HepG2 (cell line): ENCODE measurements around the gene SPSB2. TPM values are rescaled to one million over a fixed set of nuclear protein-coding genes. Genes with fewer than 3 reads are reported as not detected.

Source experiments
- AGO1 ChIP-seq: fragments of 200-400 bp; formaldehyde crosslinking; IDR thresholded peaks from 2 replicates; pipeline ENCODE4 v1.6.1; 2017; ENCODE audit warnings: mild to moderate bottlenecking, low read depth, low read length, moderate library complexity; ENCODE audit not compliant: poor library complexity, severe bottlenecking
- ATAD3A ChIP-seq: sonication (generic); formaldehyde crosslinking; IDR thresholded peaks from 2 replicates; pipeline ENCODE4 v1.4.0; 2020; ENCODE audit warnings: missing genetic modification reagents
- CHD4 ChIP-seq: fragments of 200-600 bp; sonication (generic); IDR thresholded peaks from 2 replicates; pipeline ENCODE4 v1.7.0; 2017; ENCODE audit warnings: mild to moderate bottlenecking, low read length, borderline replicate concordance
- DMAP1 ChIP-seq: IDR thresholded peaks from 2 replicates; pipeline ENCODE4 v1.6.1; 2016
- GABPB1 ChIP-seq: IDR thresholded peaks from 2 replicates; pipeline ENCODE4 v1.6.1; 2016; ENCODE audit warnings: mild to moderate bottlenecking, missing genetic modification reagents, moderate library complexity, missing compliant biosample characterization
- KDM2A ChIP-seq: sonication (generic); formaldehyde crosslinking; IDR thresholded peaks from 2 replicates; pipeline ENCODE4 v1.4.0; 2020; ENCODE audit warnings: low read depth, missing genetic modification reagents, borderline replicate concordance
- MNT ChIP-seq: fragments of 450-650 bp; IDR thresholded peaks from 2 replicates; pipeline ENCODE4 v1.6.1; 2016
- NFIB ChIP-seq: sonication (generic); formaldehyde crosslinking; IDR thresholded peaks from 2 replicates; pipeline ENCODE4 v1.9.0; 2021; ENCODE audit warnings: missing genetic modification reagents, mild to moderate bottlenecking, borderline replicate concordance
- NRL ChIP-seq: sonication (generic); formaldehyde crosslinking; IDR thresholded peaks from 2 replicates; pipeline ENCODE4 v1.5.0; 2020; ENCODE audit warnings: missing genetic modification reagents, mild to moderate bottlenecking, moderate library complexity, borderline replicate concordance
- RBFOX2 ChIP-seq: fragments of 200-400 bp; formaldehyde crosslinking; IDR thresholded peaks from 2 replicates; pipeline ENCODE4 v1.6.1; 2017; ENCODE audit warnings: low read depth, mild to moderate bottlenecking, low read length
- REL ChIP-seq: sonication (generic); formaldehyde crosslinking; conservative IDR thresholded peaks from 2 replicates; pipeline ENCODE4 v1.8.0; 2022; ENCODE audit warnings: mild to moderate bottlenecking, missing genetic modification reagents, moderate library complexity
- SAP130 ChIP-seq: IDR thresholded peaks from 2 replicates; pipeline ENCODE4 v1.6.1; 2016; ENCODE audit warnings: low read depth
- TFAP4 ChIP-seq: sonication (generic); IDR thresholded peaks from 2 replicates; pipeline ENCODE4 v1.6.1; 2016; ENCODE audit warnings: low read depth, borderline replicate concordance
- THRA ChIP-seq: sonication (generic); formaldehyde crosslinking; IDR thresholded peaks from 2 replicates; pipeline ENCODE4 v1.4.0; 2020; ENCODE audit warnings: missing genetic modification reagents, borderline replicate concordance
- U2AF2 ChIP-seq: fragments of 200-400 bp; formaldehyde crosslinking; IDR thresholded peaks from 2 replicates; pipeline ENCODE4 v1.6.1; 2017; ENCODE audit warnings: low read depth, mild to moderate bottlenecking, low read length
- ZBTB25 ChIP-seq: IDR thresholded peaks from 2 replicates; pipeline ENCODE4 v1.6.1; 2018; ENCODE audit warnings: missing genetic modification reagents
- ZBTB42 ChIP-seq: sonication (generic); formaldehyde crosslinking; IDR thresholded peaks from 2 replicates; pipeline ENCODE4 v1.5.0; 2020; ENCODE audit warnings: mild to moderate bottlenecking, missing genetic modification reagents
- ZNF207 ChIP-seq: fragments of 450-650 bp; IDR thresholded peaks from 2 replicates; pipeline ENCODE4 v1.6.1; 2016; ENCODE audit warnings: antibody characterized with exemption, borderline replicate concordance
- ZNF280D ChIP-seq: sonication (generic); formaldehyde crosslinking; IDR thresholded peaks from 2 replicates; pipeline ENCODE4 v1.5.1; 2020; ENCODE audit warnings: mild to moderate bottlenecking, missing genetic modification reagents
- ZNF333 ChIP-seq: sonication (generic); formaldehyde crosslinking; IDR thresholded peaks from 2 replicates; pipeline ENCODE4 v1.4.0; 2020; ENCODE audit warnings: mild to moderate bottlenecking, missing genetic modification reagents, borderline replicate concordance
- ZNF33B ChIP-seq: sonication (generic); formaldehyde crosslinking; IDR thresholded peaks from 2 replicates; pipeline ENCODE4 v1.5.1; 2020; ENCODE audit warnings: mild to moderate bottlenecking, missing genetic modification reagents
- ZNF670 ChIP-seq: sonication (generic); formaldehyde crosslinking; IDR thresholded peaks from 2 replicates; pipeline ENCODE4 v1.8.0; 2022; ENCODE audit warnings: mild to moderate bottlenecking, missing genetic modification reagents, borderline replicate concordance
- polyA plus RNA-seq, 8 experiments: library from polyadenylated mRNA; depleted of rRNA in 3 of 8; stranded (reverse) in 7 of 8; unstranded in 1 of 8; fragments of >200 nt; fragmentation: Illumina TruSeq in 4 of 8; extraction: Trizol in 4 of 8; gene quantifications; 2 replicates each; pipeline versions ENCODE4 v1.2.1 to v1.2.3, GENCODE V29; 2011 to 2016; ENCODE audit warnings: low read depth in 4 of 8, missing spikeins in 1 of 8, mixed read lengths in 1 of 8; ENCODE audit not compliant: insufficient read depth in 1 of 8
- total RNA-seq, 5 experiments: library from RNA; depleted of rRNA; stranded (reverse); fragments of >200 nt; fragmentation: Illumina TruSeq; extraction: Trizol; gene quantifications; 2 replicates each; pipeline ENCODE4 v1.2.3, GENCODE V29; 2016; ENCODE audit warnings: low read depth in 1 of 5

The SPSB2 gene
- total and polyA plus RNA-seq, 2 of the 13 experiments (the other 11 are each of a cell fraction or from before 2014, with no cell fraction given): 2.0 to 6.2 TPM

- TF ChIP-seq ZNF280D (CRISPR knock-in tag) (0 out of 2 replicates have a peak, but pooled peaks have one; percentile 20), ZBTB42 (CRISPR knock-in tag) (no peak), ATAD3A (CRISPR knock-in tag) (no peak), REL (no peak), DMAP1 (peak; percentile 78), NRL (CRISPR knock-in tag) (peak; percentile 84), TFAP4 (peak; percentile 46; the same call in 1 of the 2 replicates), RBFOX2 (peak; percentile 85), U2AF2 (no peak), ZNF670 (CRISPR knock-in tag) (no peak), ZNF333 (CRISPR knock-in tag) (peak; percentile 67; the same call in 1 of the 2 replicates), THRA (CRISPR knock-in tag) (no peak; the same call in 1 of the 2 replicates), NFIB (CRISPR knock-in tag) (no peak), AGO1 (peak; percentile 71), MNT (peak; percentile 29; the same call in 1 of the 2 replicates), ZBTB25 (CRISPR knock-in tag) (no peak), ZNF207 (no peak), ZNF33B (CRISPR knock-in tag) (peak; percentile 57; the same call in 1 of the 2 replicates), CHD4 (no peak), GABPB1 (CRISPR knock-in tag) (peak; percentile 98), SAP130 (peak; percentile 61; the same call in 1 of the 2 replicates), KDM2A (CRISPR knock-in tag) (peak; percentile 6; the same call in 1 of the 2 replicates)
Measured at GRCh38 chr12:6851921-6852650, 21.0 kb downstream of the SPSB2 start, which contains the start of gene USP5 (continued).
